HG03196 (cell line): ENCODE measurements around the gene RASGRP3.
A peak's percentile ranks its signal among the peaks of the same experiment; 100 is the strongest.

Experiments
- ATAC-seq: cut with Tn5 transposase; IDR thresholded peaks from one replicate; pipeline ENCODE4 v1.9.1; 2021; ENCODE audit not compliant: unreplicated experiment

The RASGRP3 gene

GRCh38 chr2:33518929-33519328 lies 42.5 kb downstream of the RASGRP3 start:
- ATAC-seq: no peak

- no peak for ATAC-seq
Measured at GRCh38 chr2:33521791-33522281, 45.4 kb downstream of the RASGRP3 start.

GRCh38 chr2:33522576-33522975 lies 46.1 kb downstream of the RASGRP3 start:
- no peak for ATAC-seq

GRCh38 chr2:33525666-33526065 lies 49.2 kb downstream of the RASGRP3 start:
- no peak for ATAC-seq

- ATAC-seq: no peak
Measured at GRCh38 chr2:33526132-33526531, 49.7 kb downstream of the RASGRP3 start.

- no peak for ATAC-seq
Measured at GRCh38 chr2:33526921-33527320, 50.5 kb downstream of the RASGRP3 start.

- ATAC-seq: no peak
Measured at GRCh38 chr2:33528441-33528950, 52.0 kb downstream of the RASGRP3 start.

- no peak for ATAC-seq
Measured at GRCh38 chr2:33529771-33530481, 53.5 kb downstream of the RASGRP3 start.

GRCh38 chr2:33530690-33531548 lies 54.5 kb downstream of the RASGRP3 start:
- ATAC-seq: no peak

- ATAC-seq: no peak
Measured at GRCh38 chr2:33531549-33532059, 55.2 kb downstream of the RASGRP3 start.

- no peak for ATAC-seq
Measured at GRCh38 chr2:33532146-33532545, 55.7 kb downstream of the RASGRP3 start.

- ATAC-seq: no peak
Measured at GRCh38 chr2:33532966-33533365, 56.5 kb downstream of the RASGRP3 start.

GRCh38 chr2:33535421-33535820 lies 59.0 kb downstream of the RASGRP3 start:
- no peak for ATAC-seq

- ATAC-seq: no peak
Measured at GRCh38 chr2:33541243-33541642, 64.8 kb downstream of the RASGRP3 start.

- no peak for ATAC-seq
Measured at GRCh38 chr2:33550206-33550605, 73.8 kb downstream of the RASGRP3 start.

GRCh38 chr2:33552758-33553461 lies 76.5 kb downstream of the RASGRP3 start:
- ATAC-seq: peak; percentile 51

- no peak for ATAC-seq
Measured at GRCh38 chr2:33555681-33556080, 79.2 kb downstream of the RASGRP3 start.

GRCh38 chr2:33559328-33559727 lies 82.9 kb downstream of the RASGRP3 start:
- no peak for ATAC-seq

- no peak for ATAC-seq
Measured at GRCh38 chr2:33560017-33560416, 83.6 kb downstream of the RASGRP3 start.

- ATAC-seq: no peak
Measured at GRCh38 chr2:33561872-33562271, 85.4 kb downstream of the RASGRP3 start.

- no peak for ATAC-seq
Measured at GRCh38 chr2:33570681-33571080, 94.2 kb downstream of the RASGRP3 start.
